Chondrocyte (in vitro differentiated cells): ENCODE data around the gene CPOX. TPM values are rescaled to one million over a fixed set of nuclear protein-coding genes. Genes with fewer than 3 reads are reported as not detected.

Source experiments
- DNase-seq: peaks from one replicate; pipeline ENCODE4 v3.0.0; 2021; ENCODE audit warnings: mixed read lengths, low spot score
- H3K27ac Mint-ChIP-seq: one replicate; pipeline ENCODE4 v1.8.0; 2021; ENCODE audit warnings: mild to moderate bottlenecking, moderate library complexity, mixed read lengths; ENCODE audit not compliant: unreplicated experiment
- H3K27me3 Mint-ChIP-seq: 2 replicates; pipeline ENCODE4 v1.8.0; 2021; ENCODE audit warnings: low read depth, mixed read lengths
- H3K36me3 Mint-ChIP-seq: 2 replicates; pipeline ENCODE4 v1.8.0; 2021; ENCODE audit warnings: low read depth, mixed read lengths
- H3K4me1 Mint-ChIP-seq: 2 replicates; pipeline ENCODE4 v1.8.0; 2021; ENCODE audit warnings: low read depth, mild to moderate bottlenecking, mixed read lengths
- H3K4me3 Mint-ChIP-seq: one replicate; pipeline ENCODE4 v1.8.0; 2021; ENCODE audit warnings: mild to moderate bottlenecking, moderate library complexity, mixed read lengths; ENCODE audit not compliant: unreplicated experiment
- H3K9me3 Mint-ChIP-seq: 2 replicates; pipeline ENCODE4 v1.8.0; 2021; ENCODE audit warnings: low read depth, mixed read lengths
- total RNA-seq: library from RNA; stranded (reverse); gene quantifications from 3 replicates; pipeline ENCODE4 v1.2.1, GENCODE V29; 2021
- TF ChIP-seq, protein P1 (sequence below): fragments of 200-600 bp; sonication (generic); IDR thresholded peaks from 2 replicates; pipeline ENCODE4 v1.5.0; 2021; ENCODE audit warnings: antibody characterized with exemption, mild to moderate bottlenecking, moderate library complexity

CPOX gene
- total RNA-seq, 1 donor from 2014 or later, result 16.2 TPM

DNA sequence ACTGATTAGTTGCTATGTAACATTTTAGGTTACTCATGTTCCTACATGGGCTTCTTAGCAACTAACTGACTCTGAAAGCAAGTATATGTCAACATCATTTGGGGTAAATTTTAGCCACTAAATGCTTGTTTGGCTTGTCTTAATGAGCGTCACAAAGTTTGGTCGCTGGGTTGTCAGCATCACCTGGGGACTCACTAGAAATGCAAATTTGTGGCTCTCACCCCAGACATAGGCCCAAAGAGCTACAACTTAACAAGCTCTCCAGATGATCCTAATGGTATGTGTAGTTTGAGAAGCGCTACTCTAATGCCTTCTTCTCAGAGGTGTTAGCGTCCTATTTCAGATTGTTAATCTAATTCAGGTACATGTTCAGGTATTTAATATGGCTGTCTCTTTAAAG is 32.7 kb upstream of the CPOX start:
- H3K36me3 Mint-ChIP-seq, result no peaks in the 10 kb centered on the region
- TF ChIP-seq, protein P1, sequence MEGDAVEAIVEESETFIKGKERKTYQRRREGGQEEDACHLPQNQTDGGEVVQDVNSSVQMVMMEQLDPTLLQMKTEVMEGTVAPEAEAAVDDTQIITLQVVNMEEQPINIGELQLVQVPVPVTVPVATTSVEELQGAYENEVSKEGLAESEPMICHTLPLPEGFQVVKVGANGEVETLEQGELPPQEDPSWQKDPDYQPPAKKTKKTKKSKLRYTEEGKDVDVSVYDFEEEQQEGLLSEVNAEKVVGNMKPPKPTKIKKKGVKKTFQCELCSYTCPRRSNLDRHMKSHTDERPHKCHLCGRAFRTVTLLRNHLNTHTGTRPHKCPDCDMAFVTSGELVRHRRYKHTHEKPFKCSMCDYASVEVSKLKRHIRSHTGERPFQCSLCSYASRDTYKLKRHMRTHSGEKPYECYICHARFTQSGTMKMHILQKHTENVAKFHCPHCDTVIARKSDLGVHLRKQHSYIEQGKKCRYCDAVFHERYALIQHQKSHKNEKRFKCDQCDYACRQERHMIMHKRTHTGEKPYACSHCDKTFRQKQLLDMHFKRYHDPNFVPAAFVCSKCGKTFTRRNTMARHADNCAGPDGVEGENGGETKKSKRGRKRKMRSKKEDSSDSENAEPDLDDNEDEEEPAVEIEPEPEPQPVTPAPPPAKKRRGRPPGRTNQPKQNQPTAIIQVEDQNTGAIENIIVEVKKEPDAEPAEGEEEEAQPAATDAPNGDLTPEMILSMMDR, result no peak
- no peak overlapping the region for H3K4me3 Mint-ChIP-seq
- H3K27ac Mint-ChIP-seq, result no peak overlapping the region
- DNase-seq, result no peak
- H3K4me1 Mint-ChIP-seq, result no peaks in the 10 kb centered on the region
- peaks cover 7% of the 10 kb centered on the region for H3K27me3 Mint-ChIP-seq
- H3K9me3 Mint-ChIP-seq, result no peaks in the 10 kb centered on the region

DNA sequence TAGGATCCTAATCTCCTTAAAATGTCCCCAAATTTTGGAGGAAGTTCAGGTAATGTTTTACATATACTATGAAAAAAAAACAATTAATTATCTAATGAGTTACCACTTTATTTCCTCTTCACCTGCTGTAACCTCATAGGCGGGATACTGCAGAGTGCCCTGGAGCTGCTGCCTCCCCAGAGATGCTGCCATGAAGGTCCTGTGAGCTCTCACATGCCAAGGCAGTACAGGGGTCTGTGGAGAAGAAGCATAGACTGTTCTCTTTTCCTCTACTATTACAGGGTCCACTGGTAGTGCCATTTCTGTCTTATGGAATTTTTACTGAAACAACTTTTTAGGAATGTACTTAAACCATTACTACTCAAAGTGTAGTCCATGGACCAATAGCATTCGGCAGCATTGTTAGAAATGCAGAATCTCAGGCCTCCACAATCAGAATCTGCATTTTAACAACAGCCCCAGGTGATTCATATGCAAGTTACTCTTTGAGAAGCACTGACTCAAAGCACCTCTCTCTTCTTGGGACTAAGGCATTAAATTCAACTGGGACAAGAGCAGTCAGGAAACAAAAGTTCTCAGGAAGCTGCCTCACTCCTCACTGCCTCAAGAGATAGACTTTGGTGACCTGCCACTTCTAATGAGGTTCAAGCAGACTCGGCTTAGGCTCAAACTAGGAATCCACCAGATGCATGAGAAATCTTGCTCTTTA is 30.3 kb upstream of the CPOX start:
- no peaks in the 10 kb centered on the region for H3K9me3 Mint-ChIP-seq
- H3K27ac Mint-ChIP-seq, result no peak overlapping the region
- no peaks in the 10 kb centered on the region for H3K36me3 Mint-ChIP-seq
- TF ChIP-seq, protein P1, result no peak
- H3K4me1 Mint-ChIP-seq, result no peaks in the 10 kb centered on the region
- no peak for DNase-seq
- no peak overlapping the region for H3K4me3 Mint-ChIP-seq
- peaks cover 8% of the 10 kb centered on the region for H3K27me3 Mint-ChIP-seq

DNA sequence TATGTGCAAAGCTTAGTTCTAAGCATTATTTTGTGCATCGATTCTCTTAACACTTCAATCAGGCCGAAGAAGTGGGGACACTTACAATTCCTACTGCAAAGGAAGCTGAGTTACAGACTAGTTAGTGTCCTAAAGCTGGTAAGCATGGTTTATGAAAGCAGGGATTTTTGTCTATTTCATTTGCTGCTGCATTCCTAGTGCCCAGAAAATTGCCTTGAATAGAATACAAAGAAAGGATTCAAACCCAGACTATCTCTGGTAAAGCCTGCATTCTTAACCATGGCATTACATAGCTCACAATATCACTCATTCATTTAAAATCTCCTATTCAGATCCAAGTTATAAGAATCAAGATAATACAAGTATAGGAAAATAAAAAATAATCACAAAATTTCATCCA is 24.4 kb upstream of the CPOX start:
- H3K27ac Mint-ChIP-seq, result no peak overlapping the region
- no peak for DNase-seq
- no peak overlapping the region for H3K4me3 Mint-ChIP-seq
- H3K9me3 Mint-ChIP-seq, result no peaks in the 10 kb centered on the region
- no peaks in the 10 kb centered on the region for H3K4me1 Mint-ChIP-seq
- TF ChIP-seq, protein P1, result no peak
- peaks cover 13% of the 10 kb centered on the region for H3K27me3 Mint-ChIP-seq
- H3K36me3 Mint-ChIP-seq, result no peaks in the 10 kb centered on the region

DNA sequence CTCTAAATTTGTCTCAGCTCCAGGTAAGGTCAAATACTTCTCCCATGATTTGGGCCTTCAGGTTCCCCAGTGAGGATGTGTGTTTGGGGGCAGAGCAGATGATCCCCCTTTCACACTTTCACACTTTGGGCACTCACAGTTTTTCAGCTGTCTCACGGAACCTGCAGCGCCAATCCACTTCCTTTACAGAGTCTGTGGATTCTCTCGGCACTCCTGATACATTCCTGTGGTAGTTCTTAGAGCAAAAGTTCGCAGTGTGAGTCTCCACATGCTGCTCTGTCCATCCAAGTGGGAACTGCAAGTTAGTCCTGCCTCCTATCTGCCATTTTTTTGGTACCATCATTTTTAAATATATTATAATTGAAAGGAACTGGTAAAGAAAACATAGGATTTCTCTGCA is 20.2 kb upstream of the CPOX start:
- H3K27ac Mint-ChIP-seq, result no peak overlapping the region
- no peak overlapping the region for H3K4me3 Mint-ChIP-seq
- TF ChIP-seq, protein P1, result no peak
- no peaks in the 10 kb centered on the region for H3K4me1 Mint-ChIP-seq
- peaks cover 2% of the 10 kb centered on the region for H3K36me3 Mint-ChIP-seq
- peaks cover 11% of the 10 kb centered on the region for H3K9me3 Mint-ChIP-seq
- no peak for DNase-seq
- peaks cover 13% of the 10 kb centered on the region for H3K27me3 Mint-ChIP-seq

DNA sequence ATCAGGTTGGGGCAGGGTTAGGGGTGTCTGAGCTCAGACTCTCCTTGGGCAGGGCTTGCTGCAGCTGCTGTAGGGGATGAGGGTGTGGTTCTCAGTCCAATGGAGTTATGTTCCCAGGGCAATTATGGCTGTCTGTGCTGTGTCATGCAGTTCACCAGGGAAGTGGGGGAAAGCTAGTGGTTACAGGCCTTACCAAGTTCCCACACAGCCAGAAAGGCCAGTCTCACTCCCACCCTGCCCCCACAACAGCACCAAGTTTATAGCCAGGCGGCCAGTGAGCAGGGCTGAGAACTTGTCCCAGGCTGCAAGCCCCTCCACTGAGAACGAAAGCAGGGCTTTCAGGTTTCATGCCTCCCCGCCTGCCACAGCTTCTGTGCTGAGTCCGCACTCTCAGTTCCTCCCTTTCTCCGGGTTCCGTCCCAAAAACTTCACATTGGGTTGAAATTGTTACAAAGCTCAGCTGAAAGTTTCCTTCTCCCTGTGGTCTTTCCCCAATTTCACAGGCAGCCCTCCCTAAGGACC is 19.6 kb upstream of the CPOX start:
- TF ChIP-seq, protein P1, result no peak
- Mint-ChIP-seq H3K4me3 (no peak overlapping the region), H3K4me1 (no peaks in the 10 kb centered on the region), H3K27me3 (peaks cover 8% of the 10 kb centered on the region), H3K9me3 (peaks cover 11% of the 10 kb centered on the region), H3K27ac (no peak overlapping the region), H3K36me3 (peaks cover 2% of the 10 kb centered on the region)
- DNase-seq, result no peak
